Neural cell (in vitro differentiated cells): ENCODE measurements around the gene CNTN4. TPM values are rescaled to one million over a fixed set of nuclear protein-coding genes. Genes with fewer than 3 reads are reported as not detected.

Source experiments
- H2AFZ ChIP-seq: fragments of 200-600, 300-800 bp; sonication (generic), shearing (Covaris generic); 2 replicates; pipeline ENCODE4 v1.6.0; 2014; ENCODE audit warnings: low read depth, mild to moderate bottlenecking, antibody characterized with exemption, low read length, moderate library complexity
- H3F3A ChIP-seq: fragments of 200-600 bp; shearing (Covaris generic); 2 replicates; pipeline ENCODE4 v1.6.1; 2016; ENCODE audit warnings: mild to moderate bottlenecking, moderate library complexity, mixed read lengths, antibody characterized with exemption, low read length; ENCODE audit not compliant: insufficient read depth, poor library complexity, severe bottlenecking
- H3K27ac ChIP-seq: fragments of 200-600, 300-800 bp; sonication (generic), shearing (Covaris generic); 2 replicates; pipeline ENCODE4 v1.5.1; 2014; ENCODE audit warnings: mild to moderate bottlenecking, low read length, moderate library complexity
- H3K27me3 ChIP-seq: fragments of 300-800, 200-600 bp; sonication (generic), shearing (Covaris generic); 2 replicates; pipeline ENCODE4 v1.6.0; 2014; ENCODE audit warnings: mild to moderate bottlenecking, low read depth, low read length, moderate library complexity; ENCODE audit not compliant: insufficient read depth
- H3K36me3 ChIP-seq: fragments of 300-800, 200-600 bp; sonication (generic), shearing (Covaris generic); 2 replicates; pipeline ENCODE4 v1.5.1; 2014; ENCODE audit warnings: mild to moderate bottlenecking, antibody characterized with exemption, low read length, moderate library complexity; ENCODE audit not compliant: insufficient read depth
- H3K4me2 ChIP-seq: fragments of 300-800, 200-600 bp; sonication (generic), shearing (Covaris generic); 2 replicates; pipeline ENCODE4 v1.6.0; 2014; ENCODE audit warnings: mild to moderate bottlenecking, low read length
- H3K4me3 ChIP-seq: fragments of 300-800, 200-600 bp; sonication (generic), shearing (Covaris generic); 2 replicates; pipeline ENCODE4 v1.5.1; 2014; ENCODE audit warnings: mild to moderate bottlenecking, low read length, moderate library complexity
- H3K79me2 ChIP-seq: fragments of 200-600 bp; shearing (Covaris generic); replicated peaks from 2 replicates; pipeline ENCODE4 v1.6.0; 2014; ENCODE audit warnings: mild to moderate bottlenecking, low read length, moderate library complexity; ENCODE audit not compliant: insufficient read depth
- H3K9ac ChIP-seq: fragments of 300-800, 200-600 bp; sonication (generic), shearing (Covaris generic); 2 replicates; pipeline ENCODE4 v1.6.1; 2016; ENCODE audit warnings: mild to moderate bottlenecking, low read length, mixed read lengths
- H3K9me2 ChIP-seq: fragments of 200-600 bp; shearing (Covaris generic); 2 replicates; pipeline ENCODE4 v1.6.1; 2016; ENCODE audit warnings: mild to moderate bottlenecking, low read length, mixed read lengths; ENCODE audit not compliant: insufficient read depth
- H3K9me3 ChIP-seq: fragments of 200-600, 300-800 bp; sonication (generic), shearing (Covaris generic); 2 replicates; pipeline ENCODE4 v1.6.1; 2016; ENCODE audit warnings: mild to moderate bottlenecking, mixed run types, low read length, moderate library complexity, mixed read lengths
- H4K20me1 ChIP-seq: fragments of 200-600 bp; shearing (Covaris generic); 2 replicates; pipeline ENCODE4 v1.6.1; 2016; ENCODE audit warnings: mild to moderate bottlenecking, mixed run types; ENCODE audit not compliant: insufficient read depth
- EP300 ChIP-seq: fragments of 450-650 bp; conservative IDR thresholded peaks from 2 replicates; pipeline ENCODE4 v1.6.1; 2014; ENCODE audit warnings: antibody characterized with exemption, mild to moderate bottlenecking, moderate library complexity; ENCODE audit not compliant: poor library complexity, severe bottlenecking
- EZH2 ChIP-seq: fragments of 200-600, 300-800 bp; shearing (Covaris generic), sonication (generic); IDR thresholded peaks from 2 replicates; pipeline ENCODE4 v1.6.1; 2014; ENCODE audit warnings: antibody characterized with exemption, low read length, borderline replicate concordance, mild to moderate bottlenecking; ENCODE audit not compliant: insufficient read depth, poor library complexity, severe bottlenecking
- MXI1 ChIP-seq: fragments of 450-650 bp; conservative IDR thresholded peaks from 2 replicates; pipeline ENCODE4 v1.6.1; 2014; ENCODE audit warnings: antibody characterized with exemption, mild to moderate bottlenecking; ENCODE audit not compliant: poor library complexity, severe bottlenecking
- POLR2AphosphoS5 ChIP-seq: IDR thresholded peaks from 2 replicates; pipeline ENCODE4 v1.6.1; 2012
- RAD21 ChIP-seq: fragments of 450-650 bp; conservative IDR thresholded peaks from 2 replicates; pipeline ENCODE4 v1.6.1; 2014; ENCODE audit warnings: antibody characterized with exemption, mild to moderate bottlenecking, moderate library complexity
- SMC3 ChIP-seq: fragments of 450-650 bp; conservative IDR thresholded peaks from 2 replicates; pipeline ENCODE4 v1.6.1; 2014; ENCODE audit warnings: antibody characterized with exemption, mild to moderate bottlenecking, moderate library complexity; ENCODE audit not compliant: poor library complexity
- TAF1 ChIP-seq: IDR thresholded peaks from 2 replicates; pipeline ENCODE4 v1.6.1; 2012; ENCODE audit warnings: low read depth
- polyA plus RNA-seq: library from polyadenylated mRNA; depleted of rRNA; stranded (reverse); fragments of >200 nt; gene quantifications from 2 replicates; pipeline ENCODE4 v1.2.3, GENCODE V29; 2014
- TF ChIP-seq, protein P1 (sequence below): IDR thresholded peaks from 2 replicates; pipeline ENCODE4 v1.6.1; 2012; ENCODE audit warnings: borderline replicate concordance
- TF ChIP-seq, protein P2 (sequence below): fragments of 450-650 bp; IDR thresholded peaks from 2 replicates; pipeline ENCODE4 v1.5.1; 2014; ENCODE audit warnings: antibody characterized with exemption, mild to moderate bottlenecking, moderate library complexity; ENCODE audit not compliant: poor library complexity, severe bottlenecking

CNTN4 gene
- polyA plus RNA-seq, 1 donor from 2014 or later: 10.6 TPM

DNA sequence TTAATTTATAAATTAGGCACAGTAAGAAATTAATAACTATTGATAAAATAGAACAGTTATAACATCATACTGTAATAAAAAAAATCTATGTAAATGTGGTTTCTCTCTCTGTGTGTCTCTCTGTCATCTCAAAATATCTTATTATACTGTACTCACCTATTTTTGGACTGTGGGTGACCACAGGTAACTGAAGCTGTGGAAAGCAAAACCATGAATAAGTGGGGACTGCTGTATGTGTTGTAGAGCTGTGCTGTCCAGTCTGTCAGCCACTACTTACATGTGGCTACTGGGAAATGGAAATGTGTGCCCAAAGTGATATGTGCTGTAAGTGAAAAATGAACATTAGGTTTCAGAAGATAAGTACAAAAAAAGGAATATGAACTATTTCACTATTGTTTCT is 145.5 kb downstream of the CNTN4 start:
- H4K20me1 ChIP-seq: no peaks in the 10 kb centered on the region
- H3K4me3 ChIP-seq: no peak overlapping the region
- no peak overlapping the region for H3K9ac ChIP-seq
- TF ChIP-seq MXI1 (no peak), SMC3 (no peak), RAD21 (no peak), POLR2AphosphoS5 (no peak), EP300 (no peak), EZH2 (no peak), TAF1 (no peak)
- TF ChIP-seq, protein P1, sequence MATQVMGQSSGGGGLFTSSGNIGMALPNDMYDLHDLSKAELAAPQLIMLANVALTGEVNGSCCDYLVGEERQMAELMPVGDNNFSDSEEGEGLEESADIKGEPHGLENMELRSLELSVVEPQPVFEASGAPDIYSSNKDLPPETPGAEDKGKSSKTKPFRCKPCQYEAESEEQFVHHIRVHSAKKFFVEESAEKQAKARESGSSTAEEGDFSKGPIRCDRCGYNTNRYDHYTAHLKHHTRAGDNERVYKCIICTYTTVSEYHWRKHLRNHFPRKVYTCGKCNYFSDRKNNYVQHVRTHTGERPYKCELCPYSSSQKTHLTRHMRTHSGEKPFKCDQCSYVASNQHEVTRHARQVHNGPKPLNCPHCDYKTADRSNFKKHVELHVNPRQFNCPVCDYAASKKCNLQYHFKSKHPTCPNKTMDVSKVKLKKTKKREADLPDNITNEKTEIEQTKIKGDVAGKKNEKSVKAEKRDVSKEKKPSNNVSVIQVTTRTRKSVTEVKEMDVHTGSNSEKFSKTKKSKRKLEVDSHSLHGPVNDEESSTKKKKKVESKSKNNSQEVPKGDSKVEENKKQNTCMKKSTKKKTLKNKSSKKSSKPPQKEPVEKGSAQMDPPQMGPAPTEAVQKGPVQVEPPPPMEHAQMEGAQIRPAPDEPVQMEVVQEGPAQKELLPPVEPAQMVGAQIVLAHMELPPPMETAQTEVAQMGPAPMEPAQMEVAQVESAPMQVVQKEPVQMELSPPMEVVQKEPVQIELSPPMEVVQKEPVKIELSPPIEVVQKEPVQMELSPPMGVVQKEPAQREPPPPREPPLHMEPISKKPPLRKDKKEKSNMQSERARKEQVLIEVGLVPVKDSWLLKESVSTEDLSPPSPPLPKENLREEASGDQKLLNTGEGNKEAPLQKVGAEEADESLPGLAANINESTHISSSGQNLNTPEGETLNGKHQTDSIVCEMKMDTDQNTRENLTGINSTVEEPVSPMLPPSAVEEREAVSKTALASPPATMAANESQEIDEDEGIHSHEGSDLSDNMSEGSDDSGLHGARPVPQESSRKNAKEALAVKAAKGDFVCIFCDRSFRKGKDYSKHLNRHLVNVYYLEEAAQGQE: no peak
- TF ChIP-seq, protein P2, sequence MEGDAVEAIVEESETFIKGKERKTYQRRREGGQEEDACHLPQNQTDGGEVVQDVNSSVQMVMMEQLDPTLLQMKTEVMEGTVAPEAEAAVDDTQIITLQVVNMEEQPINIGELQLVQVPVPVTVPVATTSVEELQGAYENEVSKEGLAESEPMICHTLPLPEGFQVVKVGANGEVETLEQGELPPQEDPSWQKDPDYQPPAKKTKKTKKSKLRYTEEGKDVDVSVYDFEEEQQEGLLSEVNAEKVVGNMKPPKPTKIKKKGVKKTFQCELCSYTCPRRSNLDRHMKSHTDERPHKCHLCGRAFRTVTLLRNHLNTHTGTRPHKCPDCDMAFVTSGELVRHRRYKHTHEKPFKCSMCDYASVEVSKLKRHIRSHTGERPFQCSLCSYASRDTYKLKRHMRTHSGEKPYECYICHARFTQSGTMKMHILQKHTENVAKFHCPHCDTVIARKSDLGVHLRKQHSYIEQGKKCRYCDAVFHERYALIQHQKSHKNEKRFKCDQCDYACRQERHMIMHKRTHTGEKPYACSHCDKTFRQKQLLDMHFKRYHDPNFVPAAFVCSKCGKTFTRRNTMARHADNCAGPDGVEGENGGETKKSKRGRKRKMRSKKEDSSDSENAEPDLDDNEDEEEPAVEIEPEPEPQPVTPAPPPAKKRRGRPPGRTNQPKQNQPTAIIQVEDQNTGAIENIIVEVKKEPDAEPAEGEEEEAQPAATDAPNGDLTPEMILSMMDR: no peak
- no peaks in the 10 kb centered on the region for H3K36me3 ChIP-seq
- H3K27me3 ChIP-seq: no peaks in the 10 kb centered on the region
- H3K27ac ChIP-seq: no peak overlapping the region
- no peak overlapping the region for H2AFZ ChIP-seq
- H3K79me2 ChIP-seq: no peaks in the 10 kb centered on the region
- no peak overlapping the region for H3K4me2 ChIP-seq
- no peaks in the 10 kb centered on the region for H3K9me2 ChIP-seq
- H3F3A ChIP-seq: no peaks in the 10 kb centered on the region
- H3K9me3 ChIP-seq: no peaks in the 10 kb centered on the region

DNA sequence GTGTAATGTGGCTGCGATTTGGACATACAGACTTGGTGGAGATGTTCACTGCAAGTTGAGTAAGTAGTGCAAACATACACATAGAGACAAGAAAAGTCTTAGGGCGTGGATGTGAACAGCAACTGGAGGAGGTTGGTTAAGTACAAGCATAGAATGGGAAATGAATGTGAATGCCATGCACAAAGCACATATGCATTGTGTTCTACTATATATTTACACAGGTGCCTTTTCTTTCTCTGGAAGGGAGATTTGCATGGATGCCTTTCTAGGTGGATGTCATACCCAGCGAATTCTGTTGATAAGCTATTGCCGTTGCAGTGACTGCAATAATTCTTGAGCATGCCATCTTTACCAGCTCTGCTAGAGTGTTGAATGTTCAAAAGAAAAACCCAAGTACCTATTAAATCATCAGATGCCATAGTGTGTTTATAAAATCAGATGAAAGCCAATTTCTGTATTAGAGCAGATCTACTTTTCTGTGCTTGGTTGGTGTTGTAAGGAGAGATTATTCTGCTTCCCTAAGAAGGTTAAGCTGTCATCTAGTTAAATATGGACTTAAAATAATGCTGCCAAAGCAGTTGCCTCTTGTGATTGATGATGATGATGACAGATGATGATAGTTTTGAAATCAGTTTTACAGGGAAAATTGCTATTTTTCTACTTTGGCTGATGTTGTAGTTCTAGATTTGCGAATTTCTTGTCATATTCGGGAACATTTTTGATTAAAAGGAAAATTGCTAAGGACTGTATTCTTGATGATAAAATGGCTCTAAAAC is 148.4 kb downstream of the CNTN4 start:
- Histone ChIP-seq H3K4me3 (no peak overlapping the region), H3K4me2 (no peak overlapping the region), H4K20me1 (no peaks in the 10 kb centered on the region), H3K9ac (no peak overlapping the region), H3K36me3 (no peaks in the 10 kb centered on the region), H3K27me3 (no peaks in the 10 kb centered on the region), H3K27ac (no peak overlapping the region), H2AFZ (no peak overlapping the region), H3K79me2 (no peaks in the 10 kb centered on the region), H3K9me2 (no peaks in the 10 kb centered on the region), H3K9me3 (no peaks in the 10 kb centered on the region), H3F3A (no peaks in the 10 kb centered on the region)
- peak; percentile 89 for TF ChIP-seq EP300
- TF ChIP-seq SMC3: no peak
- TF ChIP-seq, protein P1: no peak
- TF ChIP-seq POLR2AphosphoS5: peak; percentile 63
- no peak for TF ChIP-seq RAD21
- TF ChIP-seq, protein P2: no peak
- TF ChIP-seq MXI1: no peak
- no peak for TF ChIP-seq EZH2
- TF ChIP-seq TAF1: no peak
